DOHH2 (cell line): Measurements from ENCODE around the gene SIPA1L3.

Experiments
- H3F3A ChIP-seq: fragments of 200-600 bp; sonication (generic), shearing (Covaris generic); 2 replicates; pipeline ENCODE4 v1.6.0; 2016; ENCODE audit warnings: antibody characterized with exemption, mild to moderate bottlenecking; ENCODE audit not compliant: control insufficient read depth, insufficient read depth
- H3K27ac ChIP-seq: fragments of 200-600 bp; sonication (generic); 2 replicates; pipeline ENCODE4 v1.5.1; 2014; ENCODE audit warnings: low read depth, mild to moderate bottlenecking, low read length, moderate library complexity
- H3K27me3 ChIP-seq: fragments of 200-600 bp; sonication (generic); 2 replicates; pipeline ENCODE4 v1.6.1; 2014; ENCODE audit warnings: mild to moderate bottlenecking, low read length, mixed read lengths; ENCODE audit not compliant: control insufficient read depth
- H3K36me3 ChIP-seq: fragments of 200-600 bp; sonication (generic); 2 replicates; pipeline ENCODE4 v1.6.1; 2014; ENCODE audit warnings: mild to moderate bottlenecking, low read length, moderate library complexity, mixed read lengths; ENCODE audit not compliant: control insufficient read depth
- H3K4me1 ChIP-seq: fragments of 200-600 bp; sonication (generic); 2 replicates; pipeline ENCODE4 v1.6.1; 2014; ENCODE audit warnings: mild to moderate bottlenecking, low read length, mixed read lengths; ENCODE audit not compliant: control insufficient read depth
- H3K4me2 ChIP-seq: fragments of 200-600 bp; sonication (generic); 2 replicates; pipeline ENCODE4 v1.6.0; 2014; ENCODE audit warnings: mild to moderate bottlenecking, low read length, moderate library complexity
- H3K4me3 ChIP-seq: fragments of 200-600 bp; sonication (generic); 2 replicates; pipeline ENCODE4 v1.5.1; 2014; ENCODE audit warnings: mild to moderate bottlenecking, low read length, mixed read lengths
- H3K79me2 ChIP-seq: fragments of 200-600 bp; sonication (generic); 2 replicates; pipeline ENCODE4 v1.6.1; 2014; ENCODE audit warnings: mild to moderate bottlenecking, low read length, mixed read lengths; ENCODE audit not compliant: control insufficient read depth
- H3K9me2 ChIP-seq: fragments of 200-600 bp; sonication (generic); replicated peaks from 2 replicates; pipeline ENCODE4 v1.6.1; 2014; ENCODE audit warnings: mild to moderate bottlenecking, low read length, mixed read lengths; ENCODE audit not compliant: control insufficient read depth
- H3K9me3 ChIP-seq: fragments of 200-600 bp; sonication (generic); 2 replicates; pipeline ENCODE4 v1.6.1; 2014; ENCODE audit warnings: antibody characterized with exemption, low read length, mixed read lengths; ENCODE audit not compliant: control insufficient read depth, insufficient read depth
- H4K20me1 ChIP-seq: fragments of 200-600 bp; sonication (generic); 2 replicates; pipeline ENCODE4 v1.6.0; 2014; ENCODE audit warnings: low read depth, mild to moderate bottlenecking, antibody characterized with exemption, low read length, moderate library complexity; ENCODE audit not compliant: control insufficient read depth, insufficient read depth
- EZH2phosphoT487 ChIP-seq: fragments of 200-600 bp; sonication (generic); IDR thresholded peaks from 2 replicates; pipeline ENCODE4 v1.6.1; 2017; ENCODE audit warnings: borderline replicate concordance, mild to moderate bottlenecking, antibody characterized with exemption, low read length, moderate library complexity, mixed read lengths
- TF ChIP-seq, protein P1 (sequence below): fragments of 200-600 bp; sonication (generic); IDR thresholded peaks from one replicate; pipeline ENCODE4 v1.5.1; 2014; ENCODE audit warnings: antibody characterized with exemption, mild to moderate bottlenecking, low read depth, low read length; ENCODE audit not compliant: poor library complexity, severe bottlenecking

Gene SIPA1L3

DNA sequence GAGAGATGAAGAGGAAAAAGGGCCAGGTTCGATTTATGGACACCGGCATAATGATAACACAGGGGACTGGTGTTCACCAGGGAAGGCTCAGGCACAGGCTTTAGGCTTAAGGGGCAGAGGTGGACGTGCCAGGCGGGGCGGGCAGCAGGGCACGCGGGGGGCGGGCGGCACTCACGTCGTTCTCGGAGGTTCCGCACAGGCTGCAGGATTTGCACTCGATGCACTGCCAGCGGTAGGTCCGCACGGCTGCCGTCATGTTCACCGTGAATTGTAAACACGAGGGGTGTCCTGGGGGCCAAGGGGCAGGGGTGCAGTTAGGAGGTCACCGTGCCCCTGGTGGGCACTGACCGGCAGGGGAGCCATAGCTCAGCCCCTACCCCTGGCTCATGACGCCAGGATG lies 306.5 kb downstream of the SIPA1L3 start:
- Histone ChIP-seq H3K9me2 (no peaks in the 10 kb centered on the region), H3K9me3 (no peaks in the 10 kb centered on the region), H3K27ac (no peak overlapping the region), H3K4me2 (no peak overlapping the region), H4K20me1 (no peaks in the 10 kb centered on the region), H3F3A (no peaks in the 10 kb centered on the region), H3K79me2 (no peaks in the 10 kb centered on the region), H3K36me3 (no peaks in the 10 kb centered on the region), H3K4me1 (peaks cover 19% of the 10 kb centered on the region), H3K27me3 (peaks cover 20% of the 10 kb centered on the region), H3K4me3 (no peak overlapping the region)
- TF ChIP-seq, protein P1, sequence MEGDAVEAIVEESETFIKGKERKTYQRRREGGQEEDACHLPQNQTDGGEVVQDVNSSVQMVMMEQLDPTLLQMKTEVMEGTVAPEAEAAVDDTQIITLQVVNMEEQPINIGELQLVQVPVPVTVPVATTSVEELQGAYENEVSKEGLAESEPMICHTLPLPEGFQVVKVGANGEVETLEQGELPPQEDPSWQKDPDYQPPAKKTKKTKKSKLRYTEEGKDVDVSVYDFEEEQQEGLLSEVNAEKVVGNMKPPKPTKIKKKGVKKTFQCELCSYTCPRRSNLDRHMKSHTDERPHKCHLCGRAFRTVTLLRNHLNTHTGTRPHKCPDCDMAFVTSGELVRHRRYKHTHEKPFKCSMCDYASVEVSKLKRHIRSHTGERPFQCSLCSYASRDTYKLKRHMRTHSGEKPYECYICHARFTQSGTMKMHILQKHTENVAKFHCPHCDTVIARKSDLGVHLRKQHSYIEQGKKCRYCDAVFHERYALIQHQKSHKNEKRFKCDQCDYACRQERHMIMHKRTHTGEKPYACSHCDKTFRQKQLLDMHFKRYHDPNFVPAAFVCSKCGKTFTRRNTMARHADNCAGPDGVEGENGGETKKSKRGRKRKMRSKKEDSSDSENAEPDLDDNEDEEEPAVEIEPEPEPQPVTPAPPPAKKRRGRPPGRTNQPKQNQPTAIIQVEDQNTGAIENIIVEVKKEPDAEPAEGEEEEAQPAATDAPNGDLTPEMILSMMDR, result no peak
- no peak for TF ChIP-seq EZH2phosphoT487

DNA sequence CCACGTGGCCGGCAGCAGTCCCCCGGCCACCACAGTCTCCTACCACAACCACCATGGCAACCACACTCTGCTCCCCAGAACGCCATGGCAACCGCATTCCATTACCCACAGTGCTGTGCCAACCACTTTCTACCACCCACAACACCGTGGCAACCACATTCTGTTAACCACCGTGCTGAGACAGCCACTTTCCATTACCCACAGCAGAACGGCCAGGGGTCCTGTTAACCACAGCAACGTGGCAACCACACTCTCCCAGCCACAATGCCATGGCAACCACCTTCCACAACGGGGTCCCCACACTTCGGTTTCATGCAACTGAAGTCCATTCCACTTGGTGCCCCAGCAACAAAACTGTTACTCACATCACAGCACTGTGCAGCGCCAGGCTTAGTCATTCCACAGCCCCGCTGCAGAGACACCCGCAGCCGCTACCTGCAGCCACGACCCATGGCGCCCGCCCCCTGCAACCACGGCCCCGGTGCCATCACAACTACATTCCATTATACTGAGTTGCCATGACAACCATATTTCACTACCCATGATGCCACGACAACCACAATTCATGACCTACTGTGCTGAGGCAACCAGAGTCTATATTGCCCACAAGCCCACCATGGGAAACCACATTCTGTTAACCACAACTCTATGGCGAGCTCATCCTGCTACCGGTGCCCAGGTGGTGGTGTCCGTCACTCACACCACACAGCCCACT lies 307.1 kb downstream of the SIPA1L3 start:
- no peak overlapping the region for H3K4me2 ChIP-seq
- peaks cover 20% of the 10 kb centered on the region for H3K27me3 ChIP-seq
- H3K79me2 ChIP-seq, result no peaks in the 10 kb centered on the region
- no peaks in the 10 kb centered on the region for H4K20me1 ChIP-seq
- H3K4me3 ChIP-seq, result no peak overlapping the region
- H3K4me1 ChIP-seq, result peaks cover 19% of the 10 kb centered on the region
- TF ChIP-seq, protein P1, result no peak
- TF ChIP-seq EZH2phosphoT487, result no peak
- H3K27ac ChIP-seq, result no peak overlapping the region
- no peaks in the 10 kb centered on the region for H3K9me3 ChIP-seq
- no peaks in the 10 kb centered on the region for H3K36me3 ChIP-seq
- H3K9me2 ChIP-seq, result no peaks in the 10 kb centered on the region
- no peaks in the 10 kb centered on the region for H3F3A ChIP-seq

DNA sequence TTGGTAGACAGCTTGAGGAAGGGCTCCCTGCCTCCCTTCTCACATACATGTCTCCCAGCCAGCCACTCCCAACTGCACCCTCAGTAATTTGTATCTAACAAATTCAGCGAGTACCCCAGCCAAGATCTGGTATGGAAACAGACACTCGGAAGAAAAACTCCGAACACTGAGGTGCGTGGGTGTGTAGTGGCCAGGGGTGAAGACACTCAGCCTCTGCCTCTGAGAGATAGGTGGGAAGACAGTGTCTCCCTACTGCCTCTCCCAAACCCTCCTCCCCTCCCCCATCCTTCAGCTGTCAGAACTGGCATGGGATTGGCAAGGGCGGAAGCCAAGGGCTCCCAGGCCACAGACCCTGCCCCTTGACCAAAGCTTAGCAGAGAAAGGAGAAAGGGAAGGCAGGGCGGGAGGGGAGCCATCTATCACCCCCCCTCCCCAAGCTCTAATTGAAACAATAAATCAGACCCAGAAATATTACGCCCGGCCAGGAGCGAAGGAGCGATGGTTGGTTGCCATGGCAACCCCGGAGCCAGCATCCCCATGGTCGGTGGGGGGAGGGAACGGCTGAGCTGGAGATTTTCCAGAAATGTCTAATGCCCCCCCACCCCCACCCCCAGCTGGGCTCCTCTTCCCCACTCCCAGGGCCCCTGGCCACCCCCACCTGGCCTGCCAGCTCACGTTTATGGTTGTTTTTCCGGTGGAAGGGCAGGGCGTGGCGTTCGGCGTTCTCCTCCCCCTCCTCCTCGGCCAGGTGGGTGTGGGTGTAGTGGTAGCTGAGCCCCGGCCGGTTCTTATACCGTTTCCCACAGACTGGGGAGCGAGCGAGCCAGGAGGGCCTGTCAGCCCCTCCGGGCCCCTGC lies 310.0 kb downstream of the SIPA1L3 start:
- no peaks in the 10 kb centered on the region for H3K79me2 ChIP-seq
- no peaks in the 10 kb centered on the region for H3K27me3 ChIP-seq
- H3K36me3 ChIP-seq, result no peaks in the 10 kb centered on the region
- H3F3A ChIP-seq, result no peaks in the 10 kb centered on the region
- no peaks in the 10 kb centered on the region for H4K20me1 ChIP-seq
- no peak overlapping the region for H3K4me2 ChIP-seq
- H3K9me2 ChIP-seq, result no peaks in the 10 kb centered on the region
- H3K4me3 ChIP-seq, result no peak overlapping the region
- TF ChIP-seq, protein P1, result no peak
- no peak for TF ChIP-seq EZH2phosphoT487
- no peaks in the 10 kb centered on the region for H3K9me3 ChIP-seq
- H3K27ac ChIP-seq, result no peak overlapping the region
- no peaks in the 10 kb centered on the region for H3K4me1 ChIP-seq
